Gastroesophageal sphincter (tissue), 4 donors: ENCODE measurements around the gene CCT6B. TPM values are rescaled to one million over a fixed set of nuclear protein-coding genes. Genes with fewer than 3 reads are reported as not detected.
A peak's percentile ranks its signal among the peaks of the same experiment; 100 is the strongest.

Source experiments
- ATAC-seq: fragments of 150-250 bp; one replicate; pipeline ENCODE4 v1.9.1; 2016; ENCODE audit warnings: mild to moderate bottlenecking, moderate library complexity
- H3K27ac ChIP-seq, 4 donors: fragments of 200-600 bp; sonication (generic) in 3 of 4; 1 replicate in 3 of 4; 2 replicates in 1 of 4; pipeline ENCODE4 v1.5.1; 2016 to 2019
- H3K27me3 ChIP-seq: fragments of 200-600 bp; sonication (generic); one replicate; pipeline ENCODE4 v1.5.1; 2019
- H3K36me3 ChIP-seq, 2 donors: fragments of 200-600 bp; sonication (generic); one replicate each; pipeline ENCODE4 v1.5.1; 2019; ENCODE audit warnings: control low read depth in 1 of 2
- H3K4me1 ChIP-seq, 3 donors: fragments of 200-600 bp; sonication (generic); 1 replicate in 2 of 3; 2 replicates in 1 of 3; pipeline ENCODE4 v1.5.1; 2016 to 2019; ENCODE audit warnings: control low read depth in 2 of 3
- H3K4me3 ChIP-seq, 2 donors: fragments of 200-600 bp; sonication (generic); one replicate each; pipeline ENCODE4 v1.5.1; 2019; ENCODE audit warnings: mild to moderate bottlenecking in 1 of 2, moderate library complexity in 1 of 2
- H3K9me3 ChIP-seq, 3 donors: fragments of 200-600 bp; sonication (generic); one replicate each; pipeline ENCODE4 v1.5.1; 2017 to 2019; ENCODE audit warnings: control low read depth in 2 of 3
- EP300 ChIP-seq: sonication (generic); formaldehyde crosslinking; IDR thresholded peaks from one replicate; pipeline ENCODE4 v1.6.1; 2017; ENCODE audit warnings: antibody characterized with exemption, mild to moderate bottlenecking
- POLR2A ChIP-seq, 2 donors: fragments of 450-650 bp; IDR thresholded peaks; one replicate each; pipeline ENCODE4 v1.6.1; 2017; ENCODE audit warnings: antibody characterized with exemption in 2 of 2, mild to moderate bottlenecking in 2 of 2, moderate library complexity in 1 of 2
- POLR2AphosphoS5 ChIP-seq: sonication (generic); formaldehyde crosslinking; IDR thresholded peaks from one replicate; pipeline ENCODE4 v1.6.1; 2017; ENCODE audit warnings: antibody characterized with exemption
- WGBS, 2 donors: methylation state at CpG; one replicate each; pipeline ENCODE4 v1.1.5; 2018; ENCODE audit warnings: low coverage in 1 of 2; 5-methylcytosine and 5-hydroxymethylcytosine counted together
- total RNA-seq, 4 donors: library from RNA; depleted of rRNA; stranded (reverse); fragments of >200 nt; gene quantifications; one replicate each; pipeline ENCODE4 v1.1.0, GENCODE V29; 2016
- TF ChIP-seq, protein P1 (sequence below), 4 experiments: fragments of 200-600 bp in 2 of 4; fragments of 450-650 bp in 2 of 4; sonication (generic) in 1 of 4; IDR thresholded peaks; one replicate each; pipeline ENCODE4 v1.5.1; 2017 to 2019; ENCODE audit warnings: antibody characterized with exemption in 4 of 4, mild to moderate bottlenecking in 2 of 4, moderate library complexity in 2 of 4

The CCT6B gene
- total RNA-seq, 4 donors from 2014 or later, result 2.5 to 4.0 (median 2.8) TPM

DNA sequence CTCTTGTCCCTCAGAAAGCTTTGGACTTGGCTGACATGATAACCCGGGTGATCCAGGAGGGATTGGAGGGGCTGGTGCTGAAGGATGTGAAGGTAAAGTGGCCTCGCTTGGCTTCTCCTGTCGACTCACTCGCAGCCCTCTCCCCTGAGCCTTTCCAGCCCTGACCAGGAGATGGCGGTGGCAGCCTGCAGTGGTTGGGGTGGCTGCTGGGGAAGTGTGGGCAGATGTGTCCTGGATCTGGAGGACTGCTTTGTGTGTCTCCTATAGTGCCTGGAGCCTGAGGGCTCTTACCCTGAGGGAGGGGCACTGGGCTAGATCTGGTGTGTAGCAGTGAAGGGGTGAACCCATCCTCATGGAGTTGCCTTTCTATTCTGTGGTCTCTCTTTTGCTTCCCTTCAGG lies 36.9 kb upstream of the CCT6B start:
- Histone ChIP-seq H3K36me3 (peaks cover 0 to 87% of the 10 kb centered on the region in 2 donors), H3K9me3 (no peaks in the 10 kb centered on the region), H3K27ac (peak overlapping the region; percentile 87 to 97 (median 90)), H3K4me3 (no peak overlapping the region), H3K27me3 (no peaks in the 10 kb centered on the region), H3K4me1 (peaks cover 3 to 52% (median 3%) of the 10 kb centered on the region in 3 donors)
- 45% methylated on average over 5 of the region's 5 CpGs; no CpG with 5 or more reads in 1 of the 2 donors for WGBS, 2 donors
- ATAC-seq, result peak; percentile 75
- TF ChIP-seq, protein P1, sequence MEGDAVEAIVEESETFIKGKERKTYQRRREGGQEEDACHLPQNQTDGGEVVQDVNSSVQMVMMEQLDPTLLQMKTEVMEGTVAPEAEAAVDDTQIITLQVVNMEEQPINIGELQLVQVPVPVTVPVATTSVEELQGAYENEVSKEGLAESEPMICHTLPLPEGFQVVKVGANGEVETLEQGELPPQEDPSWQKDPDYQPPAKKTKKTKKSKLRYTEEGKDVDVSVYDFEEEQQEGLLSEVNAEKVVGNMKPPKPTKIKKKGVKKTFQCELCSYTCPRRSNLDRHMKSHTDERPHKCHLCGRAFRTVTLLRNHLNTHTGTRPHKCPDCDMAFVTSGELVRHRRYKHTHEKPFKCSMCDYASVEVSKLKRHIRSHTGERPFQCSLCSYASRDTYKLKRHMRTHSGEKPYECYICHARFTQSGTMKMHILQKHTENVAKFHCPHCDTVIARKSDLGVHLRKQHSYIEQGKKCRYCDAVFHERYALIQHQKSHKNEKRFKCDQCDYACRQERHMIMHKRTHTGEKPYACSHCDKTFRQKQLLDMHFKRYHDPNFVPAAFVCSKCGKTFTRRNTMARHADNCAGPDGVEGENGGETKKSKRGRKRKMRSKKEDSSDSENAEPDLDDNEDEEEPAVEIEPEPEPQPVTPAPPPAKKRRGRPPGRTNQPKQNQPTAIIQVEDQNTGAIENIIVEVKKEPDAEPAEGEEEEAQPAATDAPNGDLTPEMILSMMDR (IDR thresholded peaks at IDR 0.05), result peak in 3 of 4 experiments; percentile 52 to 80 (median 74)
- no peak for TF ChIP-seq POLR2AphosphoS5

DNA sequence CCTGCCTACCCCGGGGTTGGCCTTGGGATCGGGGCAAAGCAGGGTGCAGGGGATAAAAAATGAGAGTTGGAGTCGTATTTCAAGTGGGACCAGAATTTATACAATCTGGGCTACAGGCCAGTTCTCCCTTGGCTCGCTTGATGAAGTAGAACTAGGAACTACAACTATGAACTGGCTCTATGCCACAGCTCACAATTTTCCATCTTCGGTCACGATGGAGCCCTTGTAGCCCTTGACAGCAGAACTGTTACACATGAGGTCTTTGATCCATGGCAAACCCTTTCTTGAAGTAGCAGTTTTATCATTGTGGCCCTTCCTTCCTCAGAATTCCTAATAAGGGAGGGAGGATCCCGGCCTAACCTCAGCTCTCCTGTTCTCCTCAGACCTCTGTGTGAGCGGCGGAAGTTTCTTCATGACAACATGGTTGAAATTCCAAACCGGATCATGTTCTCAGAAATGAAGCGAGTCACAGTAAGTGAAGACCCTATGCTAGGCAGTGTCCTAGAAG lies 36.1 kb upstream of the CCT6B start:
- Histone ChIP-seq H3K27me3 (no peaks in the 10 kb centered on the region), H3K27ac (peak overlapping the region; percentile 87 to 97 (median 90)), H3K4me1 (peaks cover 3 to 44% (median 3%) of the 10 kb centered on the region in 3 donors), H3K9me3 (no peaks in the 10 kb centered on the region), H3K4me3 (no peak overlapping the region), H3K36me3 (peaks cover 0 to 87% of the 10 kb centered on the region in 2 donors)
- TF ChIP-seq POLR2AphosphoS5, result peak; percentile 65
- TF ChIP-seq, protein P1 (IDR thresholded peaks at IDR 0.05), result no peak
- ATAC-seq, result peak; percentile 82
- WGBS, 2 donors, result 30 to 59% methylated on average over 4 to 9 of the region's 11 CpGs

DNA sequence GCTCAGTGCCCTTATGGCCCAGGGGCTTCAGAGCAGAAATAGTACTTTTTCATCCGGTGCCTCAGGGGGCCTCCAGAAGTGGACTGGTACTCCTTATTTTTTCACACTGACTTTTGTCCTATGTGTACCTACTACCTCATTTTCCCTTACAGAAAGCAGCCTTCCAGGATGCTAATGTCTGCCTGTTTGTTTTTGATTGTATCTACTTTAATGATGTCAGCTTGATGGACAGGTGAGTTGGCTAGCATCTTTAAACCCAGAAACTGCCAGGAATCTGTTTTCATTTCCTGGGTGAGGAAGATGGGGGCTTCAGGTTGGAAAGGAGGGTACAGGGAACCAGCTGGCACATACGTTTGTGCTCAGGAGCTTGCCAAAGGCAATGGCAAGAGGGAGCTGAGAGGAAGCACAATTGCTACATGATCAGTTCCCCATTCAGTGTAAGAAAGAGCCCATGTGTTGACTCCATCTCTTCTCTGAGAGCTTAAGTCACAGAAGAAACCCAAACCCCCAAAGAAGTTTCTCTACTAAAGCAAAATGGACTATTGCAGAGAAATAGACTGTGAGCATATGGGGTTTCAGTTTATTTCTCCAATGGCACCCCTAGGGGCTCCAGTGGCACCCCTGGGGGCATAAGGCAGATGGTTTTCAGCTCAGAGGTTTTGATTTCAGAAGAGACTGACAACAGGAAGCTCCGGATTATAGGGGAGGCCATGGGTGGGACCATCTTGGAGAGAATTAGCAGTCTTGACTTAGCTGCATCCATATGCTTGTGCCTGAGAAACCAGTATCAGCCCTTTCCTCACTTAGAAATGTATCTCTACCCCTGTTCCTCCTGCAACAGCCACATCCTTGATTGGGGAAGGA lies 35.4 kb upstream of the CCT6B start:
- Histone ChIP-seq H3K9me3 (no peaks in the 10 kb centered on the region), H3K4me3 (no peak overlapping the region), H3K36me3 (peaks cover 0 to 87% of the 10 kb centered on the region in 2 donors), H3K27ac (peak overlapping the region; percentile 87 to 97 (median 90)), H3K4me1 (peaks cover 3 to 37% (median 3%) of the 10 kb centered on the region in 3 donors), H3K27me3 (no peaks in the 10 kb centered on the region)
- no peak for ATAC-seq
- 63 to 92% methylated on average over 2 to 3 of the region's 3 CpGs for WGBS, 2 donors
- TF ChIP-seq, protein P1 (IDR thresholded peaks at IDR 0.05), result no peak
- TF ChIP-seq POLR2A (IDR thresholded peaks at IDR 0.05) (no peak), POLR2AphosphoS5 (no peak), EP300 (no peak)

DNA sequence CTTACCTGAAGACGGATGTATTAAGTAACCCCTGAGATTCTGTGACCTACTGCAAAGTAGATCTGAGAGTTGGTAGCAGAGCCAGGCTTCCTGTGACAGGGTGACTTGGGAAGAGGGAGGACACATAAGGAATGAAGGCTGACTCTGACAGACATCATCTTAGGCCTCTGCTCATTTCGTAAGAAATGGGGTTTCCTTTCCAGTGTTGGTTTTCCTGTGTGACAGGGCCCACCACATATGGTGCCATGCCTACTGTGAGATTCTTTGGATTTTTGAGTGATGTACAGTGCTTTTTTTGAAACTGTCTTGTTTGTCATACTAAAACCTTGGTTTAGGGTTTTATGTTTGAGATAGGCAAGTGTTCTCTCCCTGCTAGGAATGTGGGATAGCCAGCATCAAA lies 31.8 kb upstream of the CCT6B start:
- Histone ChIP-seq H3K4me3 (no peak overlapping the region), H3K4me1 (peaks cover under 1 to 24% (median 3%) of the 10 kb centered on the region in 3 donors), H3K27me3 (no peaks in the 10 kb centered on the region), H3K9me3 (no peaks in the 10 kb centered on the region), H3K36me3 (peaks cover 0 to 91% of the 10 kb centered on the region in 2 donors), H3K27ac (no peak overlapping the region)
- TF ChIP-seq POLR2AphosphoS5 (no peak), POLR2A (IDR thresholded peaks at IDR 0.05) (no peak)
- TF ChIP-seq, protein P1 (IDR thresholded peaks at IDR 0.05), result no peak
- 79 to 80% methylated on average over 1 to 2 of the region's 2 CpGs for WGBS, 2 donors
- no peak for ATAC-seq

DNA sequence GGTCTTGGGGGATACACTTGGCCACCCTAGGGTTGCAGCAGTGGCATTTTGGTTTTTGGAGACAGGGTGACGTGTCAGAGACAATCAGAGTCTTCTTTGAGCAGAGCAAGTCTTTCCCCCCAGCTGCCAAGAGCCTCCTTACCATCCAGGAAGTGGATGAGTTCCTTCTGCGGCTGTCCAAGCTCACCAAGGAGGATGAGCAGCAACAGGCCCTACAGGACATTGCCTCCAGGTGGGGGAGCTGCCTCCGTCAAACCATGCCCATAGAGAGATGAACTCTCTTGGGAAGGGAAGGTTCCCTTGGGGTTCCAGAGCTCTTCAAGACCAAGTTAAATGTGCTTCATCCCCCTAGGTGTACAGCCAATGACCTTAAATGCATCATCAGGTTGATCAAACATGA lies 30.3 kb upstream of the CCT6B start:
- no peak overlapping the region for H3K4me3 ChIP-seq
- H3K4me1 ChIP-seq, result peaks cover 0 to 10% (median 0%) of the 10 kb centered on the region in 3 donors
- no peaks in the 10 kb centered on the region for H3K27me3 ChIP-seq
- WGBS, 2 donors, result no CpG with 5 or more reads among the region's 3 CpGs
- no peak for ATAC-seq
- H3K36me3 ChIP-seq, result peaks cover 0 to 100% of the 10 kb centered on the region in 2 donors
- no peak for TF ChIP-seq EP300
- TF ChIP-seq POLR2AphosphoS5, result no peak
- no peak for TF ChIP-seq POLR2A (IDR thresholded peaks at IDR 0.05)
- TF ChIP-seq, protein P1 (IDR thresholded peaks at IDR 0.05), result no peak
- no peaks in the 10 kb centered on the region for H3K9me3 ChIP-seq
- peak overlapping the region in 3 of 4 donors; percentile 32 to 47 (median 33) for H3K27ac ChIP-seq
